Measurements from ENCODE around the gene CA11. TPM values are rescaled to one million over a fixed set of nuclear protein-coding genes. Genes with fewer than 3 reads are reported as not detected.

CA11 gene
- total RNA-seq, 2 donors from 2014 or later = 2.9 TPM; not detected in 1

- H3K36me3 ChIP-seq (replicated peaks in 1 of 2; ENCODE audit: insufficient read depth in 1 of 2, low read depth in 2 of 2) = no peaks in the 10 kb centered on the region
- DNase-seq (peak; percentile 81 to 93 (median 90)), ATAC-seq (peak; percentile 85)
- 19 to 34% methylated on average over 4 of the region's 4 CpGs for WGBS, 2 donors
- H3K4me3 ChIP-seq = no peak overlapping the region
- no peaks in the 10 kb centered on the region for H3K27me3 ChIP-seq
- H3K9me3 ChIP-seq = no peaks in the 10 kb centered on the region
- intact Hi-C loops (cut with DNase I) = no loop called here
- peaks cover 28% of the 10 kb centered on the region for H3K4me1 ChIP-seq
- TF ChIP-seq POLR2A (IDR thresholded peaks at IDR 0.05) (peak in 1 of 3 donors; percentile 33), CTCF (IDR thresholded peaks at IDR 0.05) (peak in 1 of 7 experiments; percentile 5)
- peak overlapping the region; percentile 47 to 90 (median 78) for H3K27ac ChIP-seq
Observed at GRCh38 chr19:48678201-48678600, 32.2 kb upstream of the CA11 start.

GRCh38 chr19:48676887-48677286, 30.9 kb upstream of the CA11 start:
- DNase-seq = no peak

DNA sequence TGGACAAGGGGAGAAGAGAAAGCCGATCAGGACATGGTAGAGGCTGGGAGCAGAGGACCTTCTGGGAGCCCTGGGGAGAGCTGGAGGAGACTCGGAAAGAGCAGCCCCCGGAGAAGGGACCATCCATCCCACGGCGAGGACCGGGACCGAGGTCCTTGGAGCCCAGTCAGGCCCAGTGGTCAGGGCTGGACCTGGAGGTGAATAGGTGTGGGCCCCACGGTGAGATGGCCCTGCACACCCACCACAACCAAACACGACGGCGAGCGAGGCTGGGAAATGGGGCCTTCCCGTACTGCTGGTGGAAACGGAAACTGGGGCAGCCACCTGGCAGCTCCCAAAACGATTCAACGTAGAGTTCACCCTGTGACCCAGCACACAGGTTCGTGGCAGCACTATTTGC, 30.5 kb upstream of the CA11 start:
- Histone ChIP-seq H3K27ac (no peak overlapping the region), H3K4me1 (peaks cover 28% of the 10 kb centered on the region), H3K4me3 (no peak overlapping the region), H3K36me3 (replicated peaks in 1 of 2; ENCODE audit: insufficient read depth in 1 of 2, low read depth in 2 of 2) (no peaks in the 10 kb centered on the region), H3K9me3 (no peaks in the 10 kb centered on the region), H3K27me3 (no peaks in the 10 kb centered on the region)
- WGBS, 2 donors = 94 to 97% methylated on average over 9 to 17 of the region's 17 CpGs
- ATAC-seq (no peak), DNase-seq (no peak)
- intact Hi-C loops (cut with DNase I) = no loop called here
- TF ChIP-seq CTCF (IDR thresholded peaks at IDR 0.05) = no peak
- no peak for TF ChIP-seq POLR2A (IDR thresholded peaks at IDR 0.05)

More at GRCh38 chr19:48676887-48677286, 30.9 kb upstream of the CA11 start:
- no peak overlapping the region for H3K4me3 ChIP-seq
- no peak for TF ChIP-seq POLR2A (IDR thresholded peaks at IDR 0.05)
- TF ChIP-seq CTCF (IDR thresholded peaks at IDR 0.05) = no peak
- no peak overlapping the region for H3K27ac ChIP-seq
- no peak for ATAC-seq
- WGBS, 2 donors = 83 to 89% methylated on average over 12 to 13 of the region's 13 CpGs
- no peaks in the 10 kb centered on the region for H3K27me3 ChIP-seq
- no peaks in the 10 kb centered on the region for H3K36me3 ChIP-seq (replicated peaks in 1 of 2; ENCODE audit: insufficient read depth in 1 of 2, low read depth in 2 of 2)
- H3K9me3 ChIP-seq = no peaks in the 10 kb centered on the region
- intact Hi-C loops (cut with DNase I) = no loop called here
- peaks cover 28% of the 10 kb centered on the region for H3K4me1 ChIP-seq

DNA sequence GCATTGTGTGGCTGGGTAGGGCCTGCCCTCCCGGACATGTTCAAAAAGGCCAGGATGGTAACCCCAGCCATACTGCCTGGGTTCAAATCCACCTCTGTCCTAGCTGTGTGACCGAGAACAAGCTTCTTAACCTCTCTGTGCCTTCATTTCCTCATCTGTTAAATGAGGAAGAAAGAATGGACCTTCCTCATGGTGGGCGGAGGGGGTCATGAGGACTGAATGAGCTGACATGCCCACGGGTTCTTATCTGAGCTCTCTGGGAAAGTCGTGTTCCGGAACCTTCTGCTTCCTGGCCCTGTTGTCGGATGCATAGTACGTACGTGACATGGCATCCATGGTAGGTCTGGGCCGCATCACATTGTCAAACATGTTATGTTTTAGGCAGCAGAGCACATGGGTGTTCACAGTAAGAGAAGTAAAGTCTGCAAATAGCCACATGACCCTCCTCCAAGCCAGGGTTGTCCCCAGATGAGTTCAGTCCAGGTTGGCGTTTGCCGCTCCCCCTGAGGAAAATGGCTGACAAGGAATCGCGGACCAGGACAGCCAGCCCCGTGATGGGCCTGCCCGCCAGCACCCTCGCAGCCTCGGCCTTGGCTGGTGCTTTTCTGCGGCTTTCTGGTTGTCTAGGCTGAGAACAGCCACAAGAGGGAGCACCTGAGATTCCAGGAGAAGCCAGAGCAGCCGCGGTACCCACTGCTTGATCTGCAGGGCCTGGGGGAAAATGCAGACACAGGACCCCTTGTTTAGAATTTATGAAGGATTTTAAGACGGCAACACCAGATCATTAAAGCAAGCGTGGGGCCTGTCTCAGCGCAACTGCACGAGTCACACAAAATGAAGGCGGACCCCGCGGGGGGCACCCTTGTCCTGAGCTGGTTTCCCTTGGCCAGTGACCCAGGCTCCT, 29.2 kb upstream of the CA11 start:
- Histone ChIP-seq H3K27me3 (no peaks in the 10 kb centered on the region), H3K4me1 (peaks cover 28% of the 10 kb centered on the region), H3K27ac (no peak overlapping the region), H3K36me3 (replicated peaks in 1 of 2; ENCODE audit: insufficient read depth in 1 of 2, low read depth in 2 of 2) (no peaks in the 10 kb centered on the region), H3K9me3 (no peaks in the 10 kb centered on the region), H3K4me3 (no peak overlapping the region)
- intact Hi-C loops (cut with DNase I) = no loop called here
- peak; percentile 87 to 91 (median 90) for DNase-seq
- TF ChIP-seq CTCF (IDR thresholded peaks at IDR 0.05) = peak; percentile 78 to 91 (median 85)
- no peak for TF ChIP-seq POLR2A (IDR thresholded peaks at IDR 0.05)
- peak; percentile 77 for ATAC-seq
- WGBS, 2 donors = 24 to 26% methylated on average over 21 to 28 of the region's 28 CpGs
